Gastrocnemius medialis (tissue), 4 donors: ENCODE data around the gene PXDN.

ENCODE experiments used
- CTCF ChIP-seq, 5 experiments: fragments of 450-650 bp in 3 of 5; fragments of 200-600 bp in 2 of 5; sonication (generic) in 2 of 5; IDR thresholded peaks in 4 of 5; conservative IDR thresholded peaks in 1 of 5; 1 replicate in 4 of 5; 2 replicates in 1 of 5; pipeline ENCODE4 v1.5.1; 2016 to 2019; ENCODE audit warnings: antibody characterized with exemption in 5 of 5, mild to moderate bottlenecking in 3 of 5, moderate library complexity in 3 of 5
- POLR2A ChIP-seq, 2 donors: fragments of 450-650 bp; IDR thresholded peaks; one replicate each; pipeline ENCODE4 v1.6.1; 2017; ENCODE audit warnings: antibody characterized with exemption in 2 of 2, mild to moderate bottlenecking in 2 of 2, moderate library complexity in 2 of 2

- no peak for TF ChIP-seq CTCF (IDR thresholded peaks at IDR 0.05 in 4 of 5, conservative IDR thresholded peaks at IDR 0.05 in 1 of 5)
- TF ChIP-seq POLR2A (IDR thresholded peaks at IDR 0.05), result no peak
Observed at GRCh38 chr2:1633092-1633671, 111.1 kb downstream of the PXDN start.
